GM08714 (cell line): Measurements from ENCODE around the gene RLN3.

ENCODE experiments used
- H3K4me3 ChIP-seq: fragments of 200-500 bp; sonication (Bioruptor generic); 2 replicates; pipeline ENCODE4 v1.5.1; 2014; ENCODE audit warnings: mild to moderate bottlenecking, low read length, inconsistent platforms
- ZNF274 ChIP-seq: IDR thresholded peaks from 2 replicates; pipeline ENCODE4 v1.6.1; 2012; ENCODE audit warnings: mild to moderate bottlenecking, low read depth, low read length

Gene RLN3

GRCh38 chr19:14061751-14062557, 34.0 kb downstream of the RLN3 start, which contains the start of gene PALM3:
PALM3 (minus strand) TSS chr19:14062076; CDS start chr19:14061980, 96 bp downstream.
- H3K4me3 ChIP-seq: no peak within 1 kb of the TSS
- TF ChIP-seq ZNF274: no peak

GRCh38 chr19:14062558-14062855, 34.6 kb downstream of the RLN3 start:
- no peak for TF ChIP-seq ZNF274
- H3K4me3 ChIP-seq: no peak overlapping the region

GRCh38 chr19:14063105-14063504, 35.2 kb downstream of the RLN3 start:
- H3K4me3 ChIP-seq: no peak overlapping the region
- no peak for TF ChIP-seq ZNF274

- no peak for TF ChIP-seq ZNF274
Measured at GRCh38 chr19:14066134-14066533, 38.2 kb downstream of the RLN3 start.

GRCh38 chr19:14070268-14071050, 42.5 kb downstream of the RLN3 start:
- no peak for TF ChIP-seq ZNF274
- H3K4me3 ChIP-seq: no peak overlapping the region

More at GRCh38 chr19:14066134-14066533, 38.2 kb downstream of the RLN3 start:
- H3K4me3 ChIP-seq: no peak overlapping the region

- peak within 1 kb of the TSS; percentile 56; the same call in 1 of the 2 replicates for H3K4me3 ChIP-seq
- TF ChIP-seq ZNF274: no peak
Measured at GRCh38 chr19:14072535-14073260, 44.8 kb downstream of the RLN3 start, which contains the start of gene MISP3. MISP3 (plus strand) TSS chr19:14072786; CDS start chr19:14073310, 524 bp downstream.

GRCh38 chr19:14073261-14073924, 45.4 kb downstream of the RLN3 start:
- no peak for TF ChIP-seq ZNF274
- H3K4me3 ChIP-seq: peak overlapping the region; percentile 56

- no peak for TF ChIP-seq ZNF274
- peak overlapping the region; percentile 56 for H3K4me3 ChIP-seq
Measured at GRCh38 chr19:14073925-14074838, 46.2 kb downstream of the RLN3 start.

GRCh38 chr19:14078411-14078810, 50.5 kb downstream of the RLN3 start:
- no peak overlapping the region for H3K4me3 ChIP-seq
- TF ChIP-seq ZNF274: no peak
